NCI-H2107 treated with DMSO at 0.1 percent for 48 hours (cell line): ENCODE measurements around the gene PLD1.
"Not testable (repeated sequence)": the region's sequence is repeated elsewhere in the genome, so short reads cannot be mapped to it uniquely, and the experiment has no call there.

Experiments used
- DNase-seq: peaks from one replicate; lab custom pipeline; 2025; ENCODE audit not compliant: unreplicated experiment; lab: John Stamatoyannopoulos, UW

PLD1 gene

DNA sequence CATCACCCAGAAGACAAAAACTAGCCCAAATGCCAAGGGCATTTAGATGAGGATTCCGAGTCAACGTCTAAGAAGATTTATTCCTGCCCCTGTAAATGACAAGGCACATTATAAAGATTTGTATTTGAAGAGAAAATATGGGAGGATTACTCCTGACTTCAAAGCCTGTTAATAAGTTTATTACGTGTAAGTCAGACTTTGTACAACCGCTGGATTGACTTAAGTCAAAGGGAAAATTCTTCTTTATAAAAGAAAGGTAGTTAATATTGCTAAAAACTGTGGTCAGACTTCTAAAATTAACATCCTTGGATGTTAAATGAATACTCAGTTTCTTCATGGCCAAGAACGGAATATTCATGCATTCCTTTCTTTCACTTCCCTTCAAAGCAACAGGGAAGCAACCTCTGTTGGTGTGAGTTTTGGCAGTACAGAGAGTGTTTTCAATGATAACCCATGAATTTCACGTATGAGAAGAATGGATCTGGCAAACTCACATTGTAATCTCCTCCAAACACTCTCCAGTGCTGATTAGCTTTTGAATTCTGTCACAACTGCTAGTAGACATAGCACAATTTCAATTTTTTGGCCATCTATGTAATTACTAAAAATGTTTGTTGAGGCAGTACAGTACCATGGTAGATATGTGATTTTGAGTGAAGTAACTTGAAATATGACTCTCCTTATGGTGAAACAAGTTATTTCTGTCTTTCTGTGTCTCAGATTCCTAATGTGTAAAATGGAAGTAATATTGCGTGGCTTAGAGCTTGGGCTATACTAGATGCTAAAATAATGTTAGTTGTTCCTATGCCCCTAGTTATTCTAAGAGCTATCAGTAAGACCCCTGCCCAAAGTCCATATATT lies 62.0 kb downstream of the PLD1 start:
- DNase-seq = no peak

DNA sequence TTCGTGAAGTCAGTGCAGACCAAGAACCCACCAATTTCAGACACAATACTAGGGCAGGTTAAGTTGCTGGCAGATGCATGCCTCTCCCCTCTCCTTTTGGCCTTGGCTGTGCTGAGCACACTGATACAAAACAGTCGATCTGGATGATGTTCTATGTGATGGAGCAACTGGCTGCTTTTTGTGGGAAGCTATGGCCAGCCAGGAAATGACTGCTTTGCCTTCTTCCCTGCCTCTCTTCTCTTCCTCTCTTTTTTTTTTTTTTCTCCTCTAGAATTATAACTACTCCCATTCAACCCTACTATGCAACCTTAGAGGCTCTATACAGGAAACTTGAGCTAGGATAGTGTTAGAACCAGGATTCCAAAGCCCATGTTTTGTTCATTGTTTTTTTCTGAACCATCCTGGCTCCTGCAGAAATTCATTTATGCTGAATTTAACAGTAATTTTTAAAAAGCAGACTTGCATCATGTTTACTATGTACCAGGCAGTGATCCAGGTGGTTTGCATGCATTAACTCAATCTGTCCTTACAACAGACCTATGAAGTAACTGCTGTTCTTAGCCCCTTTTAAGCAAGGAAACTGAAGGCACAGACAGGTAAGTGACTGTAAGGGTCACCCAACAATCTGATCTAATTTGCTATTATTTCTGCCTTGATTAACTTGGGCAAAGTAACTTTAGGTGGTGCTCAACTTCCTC lies 62.9 kb downstream of the PLD1 start:
- no peak for DNase-seq

DNA sequence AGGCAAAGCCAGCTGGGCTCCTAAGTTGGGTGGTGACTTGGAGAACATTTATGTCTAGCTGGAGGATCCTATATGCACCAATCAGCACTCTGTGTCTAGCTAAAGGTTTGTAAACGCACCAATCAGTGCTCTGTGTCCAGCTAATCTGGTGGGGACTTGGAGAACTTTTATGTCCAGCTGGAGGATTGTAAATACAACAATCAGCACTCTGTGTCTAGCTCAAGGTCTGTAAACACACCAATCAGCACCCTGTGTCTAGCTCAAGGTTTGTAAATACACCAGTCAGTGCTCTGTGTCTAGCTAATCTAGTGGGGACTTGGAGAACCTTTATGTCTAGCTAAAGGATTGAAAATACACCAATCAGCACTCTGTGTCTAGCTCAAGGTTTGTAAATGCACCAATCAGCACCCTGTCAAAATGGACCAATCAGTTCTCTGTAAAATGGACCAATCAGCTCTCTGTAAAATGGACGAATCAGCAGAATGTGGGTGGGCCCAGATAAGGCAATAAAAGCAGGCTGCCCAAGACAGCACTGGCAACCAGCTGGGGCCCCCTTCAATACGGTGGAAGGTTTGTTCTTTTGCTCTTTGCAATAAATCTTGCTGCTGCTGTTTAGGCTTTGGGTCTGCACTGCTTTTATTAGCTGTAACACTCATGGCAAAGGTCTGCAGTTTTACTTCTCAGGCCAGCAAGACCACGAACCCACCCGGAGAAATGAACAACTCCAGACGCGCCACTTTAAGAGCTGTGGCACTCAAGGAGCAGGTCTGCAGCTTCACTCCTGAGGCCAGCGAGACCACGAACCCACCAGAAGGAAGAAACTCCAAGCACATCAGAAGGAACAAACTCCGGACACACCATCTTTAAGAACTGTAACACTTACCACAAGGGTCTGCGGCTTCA lies 63.7 kb downstream of the PLD1 start:
- not testable (repeated sequence) for DNase-seq

DNA sequence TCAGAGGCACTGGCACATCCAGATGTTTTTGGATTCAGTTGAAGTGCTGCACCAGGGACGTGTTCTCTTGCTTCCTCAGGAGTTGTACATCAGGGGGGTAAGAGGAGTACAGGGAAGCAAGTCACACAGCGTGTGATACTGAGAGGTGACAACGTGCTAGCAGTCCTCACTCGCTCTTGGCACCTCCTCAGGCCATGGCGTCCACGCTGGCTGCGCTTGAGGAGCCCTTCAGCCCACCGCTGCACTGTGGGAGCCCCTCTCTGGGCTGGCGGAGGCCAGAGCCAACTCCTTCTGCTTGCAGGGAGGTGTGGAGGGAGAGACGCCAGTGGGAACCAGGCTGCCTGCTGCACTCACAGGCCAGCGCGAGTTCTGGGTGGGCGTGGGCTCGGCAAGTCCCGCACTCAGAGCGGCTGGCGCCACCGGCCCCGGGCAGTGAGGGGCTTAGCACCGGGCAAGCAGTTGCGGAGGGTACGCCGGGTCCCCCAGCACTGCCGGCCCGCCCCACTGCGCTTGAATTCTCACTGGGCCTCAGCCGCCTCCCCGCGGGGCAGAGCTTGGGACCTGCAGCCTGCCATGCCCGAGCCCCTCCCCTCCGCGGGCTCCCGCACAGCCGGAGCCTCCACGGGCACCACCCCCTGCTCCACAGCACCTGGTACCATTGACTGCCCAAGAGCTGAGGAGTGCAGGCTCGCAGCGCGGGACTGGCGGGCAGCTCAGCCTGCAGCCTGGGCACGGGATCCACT lies 64.5 kb downstream of the PLD1 start:
- no peak for DNase-seq

DNA sequence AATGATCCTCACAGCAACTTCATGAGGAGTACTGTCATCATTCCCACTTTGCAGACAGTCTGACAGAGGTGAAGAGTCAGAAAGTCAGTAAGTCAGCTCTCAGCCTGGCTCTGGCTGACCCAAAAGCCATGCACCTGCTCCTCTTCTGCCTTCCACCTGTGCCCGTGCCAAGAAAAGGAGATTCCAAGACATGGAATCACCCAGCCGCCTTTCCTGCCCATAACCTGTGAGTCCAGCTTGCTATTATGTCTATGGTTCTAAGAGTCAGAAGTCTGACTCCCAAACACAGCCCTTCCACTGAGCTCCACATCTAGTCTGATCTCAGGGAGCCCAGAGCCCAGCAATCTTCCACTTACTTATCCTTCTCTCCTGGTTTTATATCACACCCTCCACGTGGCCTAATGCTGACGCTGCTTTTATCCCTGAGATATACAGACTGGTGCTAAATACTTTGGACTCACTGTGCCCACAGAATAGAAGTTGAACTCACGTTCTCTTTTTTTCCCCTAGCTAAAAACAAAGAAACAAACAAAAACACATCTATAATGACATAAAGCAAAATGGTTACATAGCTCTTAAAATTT lies 66.0 kb downstream of the PLD1 start:
- DNase-seq = no peak

DNA sequence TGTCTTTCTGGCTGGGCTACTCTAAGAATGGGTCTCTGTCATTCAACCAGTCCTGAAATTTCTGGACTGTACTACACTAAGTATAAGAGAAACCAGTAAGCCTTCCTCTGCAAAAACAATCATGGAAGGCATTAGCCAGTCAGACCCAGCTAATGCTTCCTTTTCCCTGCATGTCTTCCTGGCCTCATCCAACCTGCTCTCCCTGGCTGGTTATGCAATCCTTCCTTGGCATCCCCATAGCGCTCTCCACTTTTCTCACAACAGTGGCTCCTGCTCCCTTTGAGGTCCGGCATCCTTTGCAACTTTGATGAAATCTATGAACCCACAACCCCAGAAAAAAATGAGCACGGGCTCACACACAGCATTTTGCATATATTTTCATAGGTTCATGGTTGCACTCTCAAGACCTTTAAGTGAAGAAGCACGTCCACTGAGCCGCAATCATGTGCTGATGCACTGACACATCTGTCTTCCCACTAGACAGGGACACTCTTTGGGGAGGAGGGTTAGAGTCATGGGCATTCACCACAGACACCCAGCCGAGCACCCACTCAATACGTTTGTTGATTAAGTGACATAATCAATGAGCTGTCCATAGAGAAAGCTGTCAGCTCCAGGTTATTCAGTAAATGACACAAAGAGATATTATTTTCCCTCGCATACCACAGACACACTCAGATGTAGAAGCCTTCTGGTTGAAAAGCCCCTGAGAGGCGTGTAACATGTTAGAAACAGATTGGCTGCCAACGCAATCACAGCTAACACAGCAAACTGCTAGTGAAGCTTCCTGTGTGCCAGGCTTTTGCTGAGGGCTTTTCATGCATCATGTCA lies 66.7 kb downstream of the PLD1 start:
- no peak for DNase-seq

DNA sequence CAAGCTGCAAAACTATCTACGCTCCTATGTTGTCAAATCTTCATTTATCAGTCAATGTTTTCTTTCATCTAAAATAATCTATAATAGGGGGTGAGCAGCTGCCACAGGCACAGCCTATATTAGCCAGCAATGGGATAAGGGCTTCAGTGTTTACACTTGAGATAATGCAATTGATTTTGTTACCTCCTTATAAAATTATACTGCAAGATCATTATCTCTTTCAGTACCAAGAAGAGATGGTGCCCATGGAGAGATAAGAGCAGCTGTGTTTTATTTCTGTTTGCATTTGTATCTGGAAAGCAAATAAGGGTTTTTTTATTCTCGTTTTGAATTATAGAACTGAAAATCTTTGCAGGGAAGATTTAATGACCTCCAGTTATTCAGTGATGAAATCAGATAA lies 68.9 kb downstream of the PLD1 start:
- no peak for DNase-seq

DNA sequence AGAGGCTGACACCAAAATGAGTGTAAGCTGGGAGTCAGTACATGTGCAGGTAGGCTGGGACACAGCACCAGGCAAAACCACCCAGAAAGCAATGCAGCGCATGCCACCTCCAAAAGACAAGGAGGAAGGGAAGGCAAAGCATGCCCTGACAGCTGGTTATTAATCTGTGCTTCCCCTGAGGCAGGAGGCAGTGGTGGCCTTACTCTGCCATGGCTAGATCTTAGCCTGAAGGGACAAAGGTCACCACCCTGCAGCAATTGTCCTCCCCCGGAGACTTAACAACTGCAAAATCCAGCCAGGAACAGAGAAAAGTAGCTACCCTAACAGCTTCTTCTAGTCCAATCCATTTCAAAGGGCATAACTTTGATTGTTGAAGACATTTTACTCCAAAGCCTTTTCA lies 73.7 kb downstream of the PLD1 start:
- no peak for DNase-seq

DNA sequence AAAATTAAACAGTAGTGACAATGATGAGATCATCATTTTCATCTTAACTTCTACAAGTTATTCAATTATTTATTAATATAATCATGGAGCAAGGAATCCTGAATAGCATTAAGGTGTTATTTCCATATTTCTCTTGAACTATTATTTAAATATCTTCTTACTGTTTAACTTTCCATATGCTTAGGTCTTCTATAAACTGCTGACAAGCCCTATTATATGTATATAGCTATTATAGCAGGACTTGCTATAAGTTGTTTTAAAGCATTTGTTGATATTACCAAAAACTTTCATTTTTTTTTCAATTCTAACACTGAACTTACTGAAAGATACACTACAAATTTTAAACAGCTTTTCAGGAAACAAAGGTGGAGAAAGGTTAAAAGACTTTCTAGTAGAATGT lies 76.7 kb downstream of the PLD1 start:
- DNase-seq = no peak

DNA sequence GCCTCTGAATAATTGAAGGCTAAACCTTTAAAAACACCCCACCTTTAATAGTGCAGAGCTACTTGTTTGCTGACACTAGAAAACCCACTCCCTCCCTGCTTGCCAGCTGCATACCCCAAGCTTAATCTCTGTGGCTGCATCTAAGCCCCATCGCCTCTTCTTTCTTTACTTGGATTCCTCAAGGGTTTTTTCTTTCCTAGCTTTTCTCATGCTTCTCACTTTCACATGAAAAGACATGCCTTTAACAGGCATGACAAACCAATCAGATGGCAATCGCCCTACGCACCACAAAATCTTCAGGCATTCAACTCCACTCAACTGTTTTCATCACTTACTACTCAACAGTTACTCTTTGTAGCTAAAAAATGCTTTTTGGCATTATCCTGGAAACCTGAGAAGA lies 77.5 kb downstream of the PLD1 start:
- no peak for DNase-seq

DNA sequence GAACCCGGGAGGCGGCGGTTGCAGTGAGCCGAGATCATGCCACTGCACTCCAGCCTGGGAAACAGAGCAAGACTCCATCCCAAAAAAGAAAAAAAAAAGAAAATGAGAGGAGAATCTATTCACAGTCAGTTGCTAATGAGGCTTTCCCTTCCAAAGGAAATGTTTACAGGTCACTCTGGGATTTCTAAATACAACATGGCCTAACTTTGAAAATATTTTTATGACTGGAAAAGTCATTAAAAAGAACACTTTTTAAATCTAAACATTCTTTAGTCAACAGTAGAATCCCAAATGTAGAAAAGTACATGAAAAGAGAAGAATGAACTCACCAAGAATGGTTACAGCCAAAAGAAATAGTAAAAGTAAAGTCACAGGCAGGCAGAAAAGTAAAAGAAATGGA lies 78.6 kb downstream of the PLD1 start:
- no peak for DNase-seq

DNA sequence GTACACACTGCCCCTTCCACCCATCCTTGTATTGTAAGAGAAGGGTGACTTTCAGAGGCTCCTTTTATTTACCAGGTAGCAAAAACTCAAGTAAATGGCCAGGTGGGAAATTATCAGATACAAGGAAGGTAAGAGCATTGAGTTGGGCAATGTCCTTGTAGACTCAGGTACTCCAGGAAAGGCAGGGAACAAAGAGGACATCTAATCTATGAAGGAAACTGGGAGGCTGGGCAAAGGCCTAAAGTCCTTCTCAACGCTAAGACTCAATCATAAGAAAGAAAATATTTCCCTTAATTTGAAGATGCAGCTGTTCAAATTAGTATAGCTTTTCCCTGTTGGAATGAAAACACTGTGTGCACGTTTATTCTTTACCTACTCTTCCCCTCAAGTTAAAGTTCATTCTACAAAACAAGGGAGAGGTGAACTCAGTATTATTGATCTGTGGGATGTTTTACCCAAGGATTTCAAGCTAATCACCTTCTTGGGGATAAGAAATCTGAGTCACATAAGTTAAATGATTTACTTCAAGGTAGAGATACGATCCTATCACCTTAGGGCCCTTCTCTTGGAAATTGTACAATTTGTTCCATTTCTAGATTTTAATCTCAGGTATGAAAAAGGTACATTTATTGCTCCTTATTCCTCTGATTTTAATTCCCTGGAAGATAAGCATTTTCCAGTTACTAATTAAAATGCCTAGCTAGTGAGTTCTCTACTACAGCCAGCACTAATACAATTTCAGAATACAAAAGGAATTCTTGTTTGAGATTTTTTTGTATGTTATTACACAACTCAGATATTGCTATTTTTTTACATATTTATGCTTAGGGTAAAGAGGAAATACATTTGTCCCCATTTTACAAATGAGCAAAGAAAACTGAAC lies 80.6 kb downstream of the PLD1 start:
- no peak for DNase-seq

DNA sequence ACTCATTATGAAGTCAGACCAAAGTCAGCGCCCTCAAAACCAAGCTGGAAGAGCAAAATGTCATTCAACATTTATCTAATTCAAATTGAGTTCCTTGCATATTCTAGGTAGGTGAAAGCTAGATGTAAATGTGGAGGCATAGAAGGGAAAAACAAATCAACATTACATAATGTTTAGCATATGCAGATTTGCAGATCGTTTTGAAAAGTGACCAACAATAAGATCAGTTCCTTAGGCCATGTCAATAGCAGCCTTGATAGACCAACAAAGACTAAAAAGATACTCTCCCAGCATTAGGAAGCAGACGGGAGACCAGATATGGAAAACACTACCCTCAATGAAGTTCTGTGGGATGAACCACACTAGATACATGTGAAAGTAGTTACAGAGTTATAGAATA lies 83.0 kb downstream of the PLD1 start:
- DNase-seq = no peak

DNA sequence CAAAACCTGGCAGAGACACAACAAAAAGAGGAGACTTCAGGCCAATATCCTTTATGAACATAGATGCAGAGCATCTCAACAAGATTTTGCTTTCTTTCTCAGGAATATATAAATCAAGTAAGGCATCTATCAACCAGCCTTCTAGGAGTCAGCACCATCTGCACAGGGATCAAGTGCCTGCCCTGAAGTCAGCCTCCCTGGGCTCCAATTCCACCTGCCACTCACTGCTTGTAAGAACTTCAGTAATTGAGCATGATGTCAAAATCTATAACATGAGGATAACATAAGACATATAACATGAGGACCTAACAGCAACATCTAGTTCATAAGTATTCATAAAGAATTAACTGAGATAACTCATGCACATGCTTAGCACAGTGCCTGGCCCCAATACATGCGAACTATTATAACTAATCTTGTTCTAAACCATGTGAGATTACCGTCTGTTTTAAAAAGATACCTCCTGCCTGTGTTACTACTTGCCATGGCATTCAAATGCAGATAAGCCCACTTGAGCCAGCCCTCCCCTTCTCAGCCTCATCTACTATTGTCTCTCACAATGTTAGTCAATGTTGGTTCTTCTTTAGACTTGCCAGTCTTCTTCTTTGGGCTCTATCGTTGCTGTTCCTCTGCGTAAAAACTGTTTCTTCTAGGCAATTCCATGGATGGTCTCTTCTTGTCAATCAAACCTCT lies 91.6 kb downstream of the PLD1 start:
- DNase-seq = no peak

DNA sequence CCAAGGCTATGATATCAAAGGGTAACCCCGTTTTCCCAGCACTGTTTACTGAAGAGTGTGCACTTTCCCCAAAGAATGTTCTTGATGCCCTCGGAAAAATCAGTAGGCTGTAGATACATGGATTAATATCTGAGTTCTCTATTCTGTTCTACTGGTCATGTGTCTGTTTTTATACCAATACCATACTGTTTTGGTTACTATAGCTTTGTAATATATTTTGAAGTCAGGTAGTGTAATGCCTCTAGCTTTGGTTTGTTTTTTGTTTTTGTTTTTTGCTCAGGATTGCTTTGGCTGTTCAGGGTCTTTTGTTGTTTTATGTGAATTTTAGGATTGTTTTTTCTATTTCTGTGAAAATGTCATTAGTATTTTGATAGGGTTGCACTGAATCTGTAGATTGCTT lies 95.1 kb downstream of the PLD1 start:
- DNase-seq = no peak

DNA sequence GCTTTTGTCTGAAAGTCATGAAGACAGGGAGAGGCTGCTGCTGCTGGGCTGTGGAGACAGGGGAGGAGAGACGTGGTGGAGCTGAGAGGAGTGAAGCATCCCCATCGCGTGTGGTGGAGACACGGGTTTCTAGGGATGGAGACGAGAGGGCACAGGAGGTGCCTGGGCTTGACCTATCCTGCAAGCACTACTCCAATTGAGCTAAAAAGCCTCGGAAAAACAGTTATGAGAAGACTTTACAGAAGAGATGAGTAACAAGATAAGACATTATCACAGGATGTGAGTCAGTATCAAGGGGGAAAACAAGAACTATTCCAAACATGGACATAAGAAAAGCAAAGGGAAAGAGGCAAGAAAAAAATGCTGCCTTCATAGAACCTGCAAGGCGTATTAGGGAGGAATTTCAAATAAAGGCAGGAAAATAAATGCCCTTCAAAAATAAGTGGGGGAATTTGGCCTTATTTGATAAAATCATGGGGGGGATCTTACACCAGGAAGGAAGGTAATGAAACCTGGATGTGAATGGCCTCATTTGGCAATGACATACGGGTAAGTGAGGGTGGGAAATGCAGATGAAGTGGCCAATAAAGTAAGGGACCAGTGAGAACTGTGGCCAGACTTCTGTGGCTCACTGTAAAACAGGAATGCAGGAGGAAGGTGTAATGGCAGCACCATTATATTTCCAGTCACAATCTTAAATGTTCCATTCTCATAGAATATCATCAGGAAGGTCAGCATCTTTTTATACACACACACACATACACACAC lies 97.9 kb downstream of the PLD1 start:
- no peak for DNase-seq

DNA sequence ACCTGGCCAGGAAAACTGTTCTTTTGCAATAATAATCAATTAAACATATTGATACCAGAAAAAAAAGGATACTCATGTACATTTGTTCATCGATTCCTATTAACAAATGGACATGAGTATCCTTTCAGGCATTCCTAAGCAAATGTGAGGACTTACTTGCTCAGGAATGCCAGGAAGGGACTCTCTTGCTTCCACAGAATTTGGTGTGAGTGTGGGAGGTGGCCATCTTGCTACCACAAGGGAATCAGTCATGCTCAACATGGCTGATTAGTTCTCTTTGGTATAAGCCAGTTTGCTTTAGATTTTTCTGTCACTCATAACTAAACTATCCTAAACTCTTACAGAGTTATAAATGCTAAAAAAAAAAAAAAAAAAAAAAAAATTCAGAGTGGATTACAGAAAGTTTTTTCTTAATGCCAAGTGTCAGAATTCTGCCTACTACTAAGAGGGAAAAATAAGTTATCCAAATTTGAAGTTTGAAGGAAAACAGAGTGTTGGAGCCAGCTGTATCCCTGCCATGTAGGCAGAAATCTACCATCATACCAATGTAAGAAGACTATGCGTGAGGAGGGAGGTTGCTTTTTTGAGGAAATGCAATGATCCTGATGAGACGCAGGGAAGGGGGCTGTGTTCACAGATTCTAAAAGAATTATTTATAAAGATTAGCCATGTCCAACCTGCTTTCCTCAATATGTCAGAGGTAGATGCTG lies 98.7 kb downstream of the PLD1 start:
- no peak for DNase-seq
